ENCODE results near the gene ANXA9. TPM values are rescaled to one million over a fixed set of nuclear protein-coding genes. Genes with fewer than 3 reads are reported as not detected.

ANXA9 gene
- total RNA-seq, 1 donor from 2014 or later, result 1.2 TPM

GRCh38 chr1:150971583-150972416 is 10.3 kb upstream of the ANXA9 start:
- no peaks in the 10 kb centered on the region for H3K9me3 ChIP-seq
- peak overlapping the region; percentile 68 for H3K4me3 ChIP-seq
- H3K27ac ChIP-seq, result peak overlapping the region; percentile 92
- peaks cover 24% of the 10 kb centered on the region for H3K36me3 ChIP-seq
- H3K27me3 ChIP-seq, result no peaks in the 10 kb centered on the region
- intact Hi-C loops (cut with DNase I), result no loop called here
- DNase-seq (no peak), ATAC-seq (no peak)
- TF ChIP-seq CTCF (IDR thresholded peaks at IDR 0.05), result no peak
- H3K4me1 ChIP-seq, result peaks cover 47% of the 10 kb centered on the region

GRCh38 chr1:150972417-150972940 is 9.6 kb upstream of the ANXA9 start:
- DNase-seq (no peak), ATAC-seq (no peak)
- intact Hi-C loops (cut with DNase I), result no loop called here
- no peak for TF ChIP-seq CTCF (IDR thresholded peaks at IDR 0.05)
- Histone ChIP-seq H3K4me1 (peaks cover 54% of the 10 kb centered on the region), H3K27ac (peak overlapping the region; percentile 92), H3K27me3 (no peaks in the 10 kb centered on the region), H3K4me3 (peak overlapping the region; percentile 68), H3K36me3 (peaks cover 17% of the 10 kb centered on the region), H3K9me3 (no peaks in the 10 kb centered on the region)

GRCh38 chr1:150973258-150973835 is 8.7 kb upstream of the ANXA9 start:
- Histone ChIP-seq H3K4me3 (peak overlapping the region; percentile 68), H3K27ac (peak overlapping the region; percentile 92), H3K27me3 (no peaks in the 10 kb centered on the region), H3K9me3 (no peaks in the 10 kb centered on the region), H3K4me1 (peaks cover 62% of the 10 kb centered on the region), H3K36me3 (peaks cover 9% of the 10 kb centered on the region)
- no peak for ATAC-seq
- DNase-seq, result peak; percentile 72
- intact Hi-C loops (cut with DNase I), result no loop called here
- no peak for TF ChIP-seq CTCF (IDR thresholded peaks at IDR 0.05)

- intact Hi-C loops (cut with DNase I), result no loop called here
- Histone ChIP-seq H3K9me3 (no peaks in the 10 kb centered on the region), H3K27ac (peak overlapping the region; percentile 92), H3K4me1 (peaks cover 69% of the 10 kb centered on the region), H3K27me3 (no peaks in the 10 kb centered on the region), H3K4me3 (peak overlapping the region; percentile 68), H3K36me3 (peaks cover 2% of the 10 kb centered on the region)
- DNase-seq (peak; percentile 77), ATAC-seq (peak; percentile 6)
- no peak for TF ChIP-seq CTCF (IDR thresholded peaks at IDR 0.05)
Observed at GRCh38 chr1:150973836-150974579, 8.1 kb upstream of the ANXA9 start.

- no peak for TF ChIP-seq CTCF (IDR thresholded peaks at IDR 0.05)
- Histone ChIP-seq H3K27ac (peak within 1 kb of the TSS; percentile 92), H3K9me3 (no peaks in the 10 kb centered on the region), H3K4me3 (peak within 1 kb of the TSS; percentile 68), H3K36me3 (no peaks in the 10 kb centered on the region), H3K4me1 (peaks cover 73% of the 10 kb centered on the region), H3K27me3 (no peaks in the 10 kb centered on the region)
- intact Hi-C loops (cut with DNase I), result no loop called here
- peak; percentile 94 for DNase-seq
- peak; percentile 71 for ATAC-seq
Observed at GRCh38 chr1:150974580-150975478, 7.3 kb upstream of the ANXA9 start, which contains the start of gene CERS2. CERS2 (minus strand) TSS chr1:150974835; CDS start chr1:150969090, 5,745 bp downstream.

Measured in upper lobe of right lung (tissue), 1 donor.